ENCODE data around the gene CLEC4A. TPM values are rescaled to one million over a fixed set of nuclear protein-coding genes. Genes with fewer than 3 reads are reported as not detected.
"Not testable (repeated sequence)": the region's sequence is repeated elsewhere in the genome, so short reads cannot be mapped to it uniquely, and the experiment has no call there.

CLEC4A gene
- polyA plus RNA-seq, 1 donor (not counting 4 experiments of a cell fraction or from before 2014, with no cell fraction given): 0.31 TPM

GRCh38 chr12:8120072-8120713 is 3.2 kb upstream of the CLEC4A start:
- no peaks in the 10 kb centered on the region for H3K9me1 ChIP-seq (ENCODE audit: control insufficient read depth, extremely low read depth, insufficient read depth, low read length)
- H3K9ac ChIP-seq (ENCODE audit: control insufficient read depth, extremely low read depth, insufficient read depth, low read length): no peak overlapping the region
- TF ChIP-seq EZH2 (IDR thresholded peaks at IDR 0.05; ENCODE audit: low read length) (no peak), CTCF (optimal IDR thresholded peaks at IDR 0.05 in 1 of 3, IDR thresholded peaks at IDR 0.05 in 1 of 3, conservative IDR thresholded peaks at IDR 0.05 in 1 of 3; ENCODE audit: extremely low read depth in 1 of 3, insufficient read depth in 2 of 3, low read length in 3 of 3) (no peak)
- no peak overlapping the region for H3K27ac ChIP-seq (ENCODE audit: control insufficient read depth, insufficient read depth, low read length)
- FAIRE-seq (no peak), DNase-seq (ENCODE audit: low read depth, low spot score) (no peak)
- no peaks in the 10 kb centered on the region for H3K79me2 ChIP-seq (ENCODE audit: control insufficient read depth, insufficient read depth, low read length)
- no peak overlapping the region for H3K4me3 ChIP-seq (ENCODE audit: control insufficient read depth in 2 of 3, extremely low read depth in 1 of 3, insufficient read depth in 2 of 3, low read depth in 1 of 3, low read length in 3 of 3)
- no peak overlapping the region for H3K4me2 ChIP-seq (ENCODE audit: control insufficient read depth, extremely low read depth, insufficient read depth, low read depth, low read length)
- H3K4me1 ChIP-seq (ENCODE audit: control insufficient read depth, extremely low read depth, insufficient read depth, low read length): no peaks in the 10 kb centered on the region
- no peaks in the 10 kb centered on the region for H3K36me3 ChIP-seq (ENCODE audit: control insufficient read depth in 2 of 2, extremely low read depth in 1 of 2, insufficient read depth in 2 of 2, low read length in 2 of 2)
- H2AFZ ChIP-seq (ENCODE audit: control insufficient read depth, low read length): no peak overlapping the region
- dilution Hi-C loops (cut with MboI; ENCODE audit: extremely low pct_ligation_motif_present, low sequenced_read_pairs): no loop called here
- H3K9me3 ChIP-seq (ENCODE audit: control insufficient read depth, low read depth, low read length): no peaks in the 10 kb centered on the region
- no peaks in the 10 kb centered on the region for H3K27me3 ChIP-seq (ENCODE audit: control insufficient read depth, extremely low read depth, insufficient read depth, low read length)
- no peaks in the 10 kb centered on the region for H4K20me1 ChIP-seq (ENCODE audit: control insufficient read depth, extremely low read depth, insufficient read depth, low read length)

- TF ChIP-seq CTCF (optimal IDR thresholded peaks at IDR 0.05 in 1 of 3, IDR thresholded peaks at IDR 0.05 in 1 of 3, conservative IDR thresholded peaks at IDR 0.05 in 1 of 3; ENCODE audit: extremely low read depth in 1 of 3, insufficient read depth in 2 of 3, low read length in 3 of 3) (no peak), EZH2 (IDR thresholded peaks at IDR 0.05; ENCODE audit: low read length) (no peak)
- dilution Hi-C loops (cut with MboI; ENCODE audit: extremely low pct_ligation_motif_present, low sequenced_read_pairs): no loop called here
- Histone ChIP-seq H3K79me2 (ENCODE audit: control insufficient read depth, insufficient read depth, low read length) (no peaks in the 10 kb centered on the region), H3K9me1 (ENCODE audit: control insufficient read depth, extremely low read depth, insufficient read depth, low read length) (no peaks in the 10 kb centered on the region), H3K9ac (ENCODE audit: control insufficient read depth, extremely low read depth, insufficient read depth, low read length) (no peak overlapping the region), H3K27me3 (ENCODE audit: control insufficient read depth, extremely low read depth, insufficient read depth, low read length) (no peaks in the 10 kb centered on the region), H4K20me1 (ENCODE audit: control insufficient read depth, extremely low read depth, insufficient read depth, low read length) (no peaks in the 10 kb centered on the region), H3K4me1 (ENCODE audit: control insufficient read depth, extremely low read depth, insufficient read depth, low read length) (no peaks in the 10 kb centered on the region), H3K9me3 (ENCODE audit: control insufficient read depth, low read depth, low read length) (no peaks in the 10 kb centered on the region), H3K4me2 (ENCODE audit: control insufficient read depth, extremely low read depth, insufficient read depth, low read depth, low read length) (no peak overlapping the region), H3K4me3 (ENCODE audit: control insufficient read depth in 2 of 3, extremely low read depth in 1 of 3, insufficient read depth in 2 of 3, low read depth in 1 of 3, low read length in 3 of 3) (no peak overlapping the region), H3K27ac (ENCODE audit: control insufficient read depth, insufficient read depth, low read length) (no peak overlapping the region), H2AFZ (ENCODE audit: control insufficient read depth, low read length) (no peak overlapping the region), H3K36me3 (ENCODE audit: control insufficient read depth in 2 of 2, extremely low read depth in 1 of 2, insufficient read depth in 2 of 2, low read length in 2 of 2) (no peaks in the 10 kb centered on the region)
- DNase-seq (ENCODE audit: low read depth, low spot score) (no peak), FAIRE-seq (no peak)
These were observed 3.7 kb downstream of the CLEC4A start for GRCh38 chr12:8127138-8127537.

GRCh38 chr12:8133636-8134397 is 10.4 kb downstream of the CLEC4A start:
- H3K27ac ChIP-seq (ENCODE audit: control insufficient read depth, insufficient read depth, low read length); DNase-seq (ENCODE audit: low read depth, low spot score); H3K4me2 ChIP-seq (ENCODE audit: control insufficient read depth, extremely low read depth, insufficient read depth, low read depth, low read length); H3K79me2 ChIP-seq (ENCODE audit: control insufficient read depth, insufficient read depth, low read length); H3K9me3 ChIP-seq (ENCODE audit: control insufficient read depth, low read depth, low read length); H3K27me3 ChIP-seq (ENCODE audit: control insufficient read depth, extremely low read depth, insufficient read depth, low read length); FAIRE-seq; dilution Hi-C loops (cut with MboI; ENCODE audit: extremely low pct_ligation_motif_present, low sequenced_read_pairs); H3K9ac ChIP-seq (ENCODE audit: control insufficient read depth, extremely low read depth, insufficient read depth, low read length); H3K36me3 ChIP-seq (ENCODE audit: control insufficient read depth in 2 of 2, extremely low read depth in 1 of 2, insufficient read depth in 2 of 2, low read length in 2 of 2); H4K20me1 ChIP-seq (ENCODE audit: control insufficient read depth, extremely low read depth, insufficient read depth, low read length); H3K4me3 ChIP-seq (ENCODE audit: control insufficient read depth in 2 of 3, extremely low read depth in 1 of 3, insufficient read depth in 2 of 3, low read depth in 1 of 3, low read length in 3 of 3); H3K9me1 ChIP-seq (ENCODE audit: control insufficient read depth, extremely low read depth, insufficient read depth, low read length); H3K4me1 ChIP-seq (ENCODE audit: control insufficient read depth, extremely low read depth, insufficient read depth, low read length); H2AFZ ChIP-seq (ENCODE audit: control insufficient read depth, low read length): not testable (repeated sequence)
